ENCODE results near the gene DUOX1.

The DUOX1 gene

GRCh38 chr15:45143946-45144345 lies 14.2 kb downstream of the DUOX1 start:
- no peak for DNase-seq

GRCh38 chr15:45144775-45145174 lies 15.0 kb downstream of the DUOX1 start:
- no peak for DNase-seq

GRCh38 chr15:45146405-45146804 lies 16.6 kb downstream of the DUOX1 start:
- DNase-seq, result no peak

- no peak for DNase-seq
Observed at GRCh38 chr15:45147606-45148005, 17.8 kb downstream of the DUOX1 start.

- DNase-seq, result no peak
Observed at GRCh38 chr15:45148076-45149059, 18.6 kb downstream of the DUOX1 start.

DNA sequence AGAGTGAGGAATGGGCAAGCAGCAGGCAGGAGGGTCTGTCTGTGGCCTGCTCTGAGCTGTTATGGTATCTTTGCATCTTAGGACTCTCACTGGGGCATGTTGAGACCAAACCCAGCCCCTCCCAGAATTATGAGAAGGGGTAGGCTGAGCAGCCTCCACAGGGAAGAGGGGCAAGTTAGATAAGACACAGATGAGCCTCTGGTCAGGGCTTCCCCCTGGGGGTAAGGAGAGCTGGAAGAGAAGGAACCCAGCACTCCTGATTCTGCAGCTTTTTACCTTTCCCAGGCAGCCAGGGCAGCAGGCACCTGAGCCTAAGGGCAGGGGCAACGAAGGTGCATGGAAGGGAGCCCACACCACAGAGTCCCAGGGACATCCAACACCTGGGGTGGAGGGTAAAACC lies 19.3 kb downstream of the DUOX1 start:
- DNase-seq, result no peak

DNA sequence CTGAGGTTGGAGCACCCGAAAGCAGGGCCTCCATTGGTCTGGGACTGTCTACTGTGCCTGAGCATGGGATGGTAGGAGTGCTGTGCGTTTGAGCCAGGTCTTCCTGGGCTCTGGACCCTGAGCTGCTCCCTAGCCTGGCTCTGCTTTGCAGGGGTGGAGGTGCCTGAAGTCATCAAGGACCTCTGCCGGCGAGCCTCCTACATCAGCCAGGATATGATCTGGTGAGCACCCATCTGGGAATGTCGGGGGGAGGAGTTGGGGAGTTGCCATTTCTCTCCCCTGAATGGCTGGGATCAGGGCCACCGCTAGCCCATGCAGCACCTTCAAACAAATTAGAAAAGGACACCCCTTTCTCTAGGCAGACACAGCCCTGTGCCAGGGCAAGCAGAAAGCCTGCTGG lies 20.7 kb downstream of the DUOX1 start:
- no peak for DNase-seq

DNA sequence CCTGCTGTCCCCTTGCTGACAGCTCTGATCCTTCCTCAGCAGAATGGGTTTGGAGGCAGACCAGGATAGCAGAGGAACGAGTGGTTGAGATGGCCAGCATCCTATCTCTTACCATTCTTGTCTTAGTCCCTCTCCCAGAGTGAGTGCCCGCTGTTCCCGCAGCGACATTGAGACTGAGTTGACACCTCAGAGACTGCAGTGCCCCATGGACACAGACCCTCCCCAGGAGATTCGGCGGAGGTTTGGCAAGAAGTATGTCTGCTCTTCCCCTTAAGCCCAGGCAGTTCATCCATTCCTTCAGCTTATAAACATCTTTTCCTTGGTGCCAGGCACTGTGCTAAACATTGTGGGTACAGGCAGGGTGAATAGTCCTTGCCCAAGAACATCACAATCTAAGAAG lies 21.2 kb downstream of the DUOX1 start:
- no peak for DNase-seq

GRCh38 chr15:45151998-45152828 lies 22.4 kb downstream of the DUOX1 start:
- no peak for DNase-seq

DNA sequence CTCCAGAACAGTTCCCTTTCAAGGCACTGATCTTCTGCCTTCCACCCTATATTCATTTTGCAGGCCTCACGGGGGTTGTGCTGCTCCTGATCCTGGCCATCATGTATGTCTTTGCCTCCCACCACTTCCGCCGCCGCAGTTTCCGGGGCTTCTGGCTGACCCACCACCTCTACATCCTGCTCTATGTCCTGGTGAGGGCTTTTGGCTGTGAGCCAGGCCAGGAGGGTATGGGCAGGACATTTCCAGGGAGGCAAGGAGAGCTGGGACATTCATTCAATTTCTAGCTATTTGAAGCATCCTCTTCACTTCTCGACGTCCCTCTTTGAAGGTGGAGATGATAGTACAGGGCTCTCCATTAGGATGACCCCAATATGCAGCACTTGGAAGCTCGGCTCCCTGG lies 25.9 kb downstream of the DUOX1 start:
- no peak for DNase-seq

- DNase-seq, result no peak
Observed at GRCh38 chr15:45156744-45157455, 27.1 kb downstream of the DUOX1 start.

GRCh38 chr15:45157974-45158373 lies 28.2 kb downstream of the DUOX1 start:
- no peak for DNase-seq

DNA sequence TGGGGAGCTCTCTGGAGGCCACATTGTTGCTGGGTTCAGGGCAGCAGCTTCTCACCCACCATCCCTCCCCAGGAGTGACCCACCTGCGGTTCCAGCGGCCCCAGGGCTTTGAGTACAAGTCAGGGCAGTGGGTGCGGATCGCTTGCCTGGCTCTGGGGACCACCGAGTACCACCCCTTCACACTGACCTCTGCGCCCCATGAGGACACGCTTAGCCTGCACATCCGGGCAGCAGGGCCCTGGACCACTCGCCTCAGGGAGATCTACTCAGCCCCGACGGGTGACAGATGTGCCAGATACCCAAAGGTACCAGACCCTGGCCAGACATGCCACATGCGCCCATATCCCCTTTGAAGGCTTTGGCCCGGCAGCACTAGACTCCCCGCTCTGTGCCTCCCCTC lies 31.9 kb downstream of the DUOX1 start:
- no peak for DNase-seq

DNA sequence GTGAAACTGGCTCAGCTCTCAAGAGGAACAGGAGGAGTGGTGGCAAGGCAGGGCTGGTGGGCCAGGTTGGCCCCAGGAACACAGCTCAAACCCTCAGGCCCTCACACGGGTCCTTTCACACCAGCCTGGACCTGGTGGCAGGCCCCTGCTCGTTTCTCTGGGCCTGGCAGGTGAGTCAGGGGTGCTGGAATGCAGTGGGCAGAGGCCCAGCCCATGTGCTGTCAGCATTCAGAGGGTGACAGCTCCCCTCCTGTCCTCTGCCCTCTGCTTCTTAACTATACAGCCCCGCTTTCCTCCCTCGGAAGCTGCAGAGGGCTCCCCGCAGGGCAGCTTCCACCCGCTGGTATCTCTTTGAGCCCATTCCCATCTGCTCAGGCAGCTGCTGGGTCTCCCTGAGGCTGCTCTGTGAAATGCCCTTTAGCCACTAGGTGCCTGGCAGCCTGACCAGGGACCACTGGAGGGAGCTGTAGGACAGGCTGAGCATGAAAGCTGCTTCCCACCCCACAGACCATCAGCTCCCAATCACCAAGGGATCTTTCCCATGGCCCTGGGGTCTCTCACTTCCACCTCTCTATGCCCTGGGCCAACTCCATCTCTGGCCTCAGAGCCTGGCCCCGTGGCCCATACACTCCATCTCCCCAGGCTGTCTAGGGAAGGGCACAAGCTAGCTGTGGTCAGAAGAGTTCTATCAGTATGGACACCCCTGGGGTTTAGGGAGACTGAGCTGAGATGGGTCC lies 33.1 kb downstream of the DUOX1 start:
- DNase-seq, result peak; percentile 91

GRCh38 chr15:45163508-45163856 lies 33.7 kb downstream of the DUOX1 start:
- no peak for DNase-seq

GRCh38 chr15:45164914-45165313 lies 35.1 kb downstream of the DUOX1 start:
- no peak for DNase-seq

DNA sequence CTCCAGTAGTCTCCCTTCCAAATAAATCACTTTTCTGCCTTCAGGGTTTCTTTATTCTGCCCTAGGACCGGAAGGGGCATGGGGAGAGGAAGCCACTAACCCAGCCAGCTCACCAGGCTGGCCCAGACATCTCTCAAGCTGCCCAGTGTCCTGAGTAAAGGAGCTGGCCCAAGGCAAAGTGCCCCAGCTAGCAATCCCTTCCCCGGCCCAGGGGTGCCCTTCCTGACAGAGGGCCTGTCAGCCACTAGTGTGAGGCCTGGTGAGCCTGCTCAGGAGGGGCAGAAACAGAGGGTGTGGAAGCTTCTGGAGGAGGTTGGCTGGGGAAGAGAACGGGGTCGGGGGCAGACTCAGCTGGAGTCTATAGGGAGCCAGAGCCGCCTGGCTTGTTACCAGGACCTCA lies 35.7 kb downstream of the DUOX1 start:
- DNase-seq, result no peak

DNA sequence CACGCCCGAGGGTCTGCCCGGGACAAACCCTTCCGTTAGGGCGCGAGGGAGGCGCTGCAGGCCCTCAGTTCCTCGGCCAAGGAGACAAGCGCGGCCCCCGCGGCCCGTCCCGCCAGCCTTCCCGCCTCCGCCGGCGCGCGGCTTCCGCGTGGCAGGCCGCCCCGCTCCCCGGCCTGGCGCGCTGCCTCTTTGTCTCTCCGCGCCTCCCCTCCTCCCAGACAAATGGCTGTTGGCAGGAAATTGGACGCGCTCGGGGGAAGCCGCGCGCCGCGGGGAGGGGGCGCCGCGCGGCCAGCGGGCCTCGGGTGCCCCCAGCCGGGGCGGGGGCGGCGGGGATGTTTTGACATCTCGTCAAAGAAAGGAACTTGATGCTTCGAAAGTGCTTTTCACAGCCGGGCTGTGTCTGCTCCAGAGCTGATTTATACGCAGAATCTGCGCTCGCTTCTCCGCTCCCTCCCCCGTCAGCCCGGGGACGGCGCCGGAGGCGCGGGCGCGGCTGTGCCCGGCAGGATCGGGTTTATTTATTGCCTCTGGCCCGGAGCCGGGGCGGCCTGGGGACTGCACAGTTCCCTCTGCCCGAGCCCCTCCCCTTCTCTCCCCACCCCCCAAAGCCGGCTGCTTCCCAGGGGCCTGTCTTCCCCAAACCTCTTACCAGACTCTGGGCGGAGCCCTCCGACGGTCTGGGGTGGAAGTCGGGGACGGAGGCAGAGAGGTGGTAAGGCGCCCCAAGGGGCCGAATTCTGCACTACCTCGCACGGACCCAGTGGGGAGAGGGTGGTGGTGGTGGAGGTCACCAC lies 37.2 kb downstream of the DUOX1 start:
- peak; percentile 86 for DNase-seq

DNA sequence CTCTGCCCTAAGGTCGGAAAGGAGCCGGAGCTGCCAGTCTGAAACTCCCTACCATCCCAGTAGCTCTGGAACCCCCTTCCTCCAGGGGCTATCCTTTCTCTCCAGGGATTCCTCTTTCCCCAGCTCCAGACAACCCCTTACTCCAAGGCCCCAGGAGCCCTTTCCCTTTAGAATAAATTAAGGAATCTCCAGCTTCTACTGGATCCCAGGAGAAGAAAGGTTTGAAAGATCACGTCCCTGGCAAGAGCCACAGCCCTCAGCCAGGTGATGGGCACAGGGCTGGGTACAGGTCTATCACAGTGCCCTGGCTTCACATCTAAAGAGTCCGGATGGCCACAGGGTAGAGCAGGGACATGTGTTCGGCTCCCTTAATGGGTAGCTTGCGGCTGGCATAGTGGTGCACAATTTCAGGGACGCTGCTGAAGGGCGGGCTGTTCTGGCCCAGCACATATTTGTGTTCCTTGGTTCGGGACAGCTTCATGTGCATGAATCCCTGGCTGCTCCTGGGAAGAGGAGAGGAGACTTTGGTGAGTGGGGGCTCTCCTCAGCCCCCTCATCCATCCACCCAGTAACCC lies 37.9 kb downstream of the DUOX1 start:
- no peak for DNase-seq

DNA sequence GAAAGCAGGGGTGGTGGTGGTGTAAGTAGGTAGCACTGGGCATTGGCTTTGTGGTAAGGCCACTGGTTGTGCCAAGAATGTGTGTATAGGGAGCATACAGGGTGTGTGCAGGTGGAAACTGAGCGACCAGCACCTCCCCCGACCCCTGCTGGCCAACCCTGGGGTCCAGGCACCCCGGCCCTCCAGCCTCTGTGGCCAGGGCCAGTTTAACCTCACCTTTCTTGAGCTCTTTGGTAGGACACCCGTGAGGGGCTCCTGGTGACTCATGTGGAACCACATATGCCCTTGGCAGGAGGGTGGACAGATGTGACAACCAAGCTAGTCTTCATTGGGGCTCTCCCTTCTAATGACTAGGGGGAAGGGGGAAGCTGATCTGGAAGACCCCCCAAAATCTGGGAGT lies 38.5 kb downstream of the DUOX1 start:
- no peak for DNase-seq
